Stimulated activated CD4-positive, alpha-beta T cell treated with anti-CD3 and anti-CD28 coated beads, TNF-alpha, amount 100 ng/mL, for 48 hours (primary cell): ENCODE results near the gene OR2A2.

Experiments used
- DNase-seq, 3 donors: peaks; one replicate each; pipeline ENCODE4 v3.0.0-alpha.2; 2020; ENCODE audit warnings: low read depth in 3 of 3

OR2A2 gene

DNA sequence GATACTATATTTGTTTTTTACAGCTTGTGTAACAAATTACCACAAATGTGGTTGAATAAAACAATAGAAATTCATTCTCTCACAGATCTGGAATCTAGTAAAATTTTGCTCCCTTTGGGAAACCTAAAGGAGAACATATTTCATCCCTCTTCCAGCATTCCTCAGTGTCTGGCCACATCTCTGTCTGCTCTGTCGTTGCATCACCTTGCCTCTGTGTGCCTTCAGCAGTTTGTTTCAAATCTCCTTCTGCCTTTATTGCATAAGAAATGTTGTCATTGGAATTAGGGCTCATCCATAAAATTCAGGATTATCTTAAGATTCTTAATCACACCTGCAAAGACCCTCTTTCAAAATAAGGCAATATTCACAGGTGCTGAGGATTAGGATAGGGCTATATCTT is 28.1 kb downstream of the OR2A2 start:
- DNase-seq = no peak

- no peak for DNase-seq
Measured at GRCh38 chr7:144142187-144142586, 32.8 kb downstream of the OR2A2 start.

DNA sequence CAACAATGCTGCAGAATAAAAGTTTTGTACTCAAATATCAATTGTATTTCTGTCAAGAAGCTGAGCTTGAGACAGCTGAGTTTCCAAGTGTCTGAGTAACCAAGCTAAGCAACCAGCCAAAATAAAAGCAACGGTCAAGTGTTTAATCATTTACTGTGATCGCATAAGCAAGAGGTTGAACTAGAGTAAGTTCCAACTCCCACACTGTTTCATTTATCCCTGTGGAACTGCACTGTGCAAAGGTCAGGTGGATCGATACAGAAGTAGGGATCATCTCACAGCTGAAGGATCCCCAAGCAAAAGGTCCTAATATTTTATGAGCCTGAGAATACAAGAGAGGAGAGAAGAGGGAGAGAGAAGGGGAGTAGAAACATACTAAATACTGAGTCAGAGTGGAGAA is 35.0 kb downstream of the OR2A2 start:
- DNase-seq = no peak

DNA sequence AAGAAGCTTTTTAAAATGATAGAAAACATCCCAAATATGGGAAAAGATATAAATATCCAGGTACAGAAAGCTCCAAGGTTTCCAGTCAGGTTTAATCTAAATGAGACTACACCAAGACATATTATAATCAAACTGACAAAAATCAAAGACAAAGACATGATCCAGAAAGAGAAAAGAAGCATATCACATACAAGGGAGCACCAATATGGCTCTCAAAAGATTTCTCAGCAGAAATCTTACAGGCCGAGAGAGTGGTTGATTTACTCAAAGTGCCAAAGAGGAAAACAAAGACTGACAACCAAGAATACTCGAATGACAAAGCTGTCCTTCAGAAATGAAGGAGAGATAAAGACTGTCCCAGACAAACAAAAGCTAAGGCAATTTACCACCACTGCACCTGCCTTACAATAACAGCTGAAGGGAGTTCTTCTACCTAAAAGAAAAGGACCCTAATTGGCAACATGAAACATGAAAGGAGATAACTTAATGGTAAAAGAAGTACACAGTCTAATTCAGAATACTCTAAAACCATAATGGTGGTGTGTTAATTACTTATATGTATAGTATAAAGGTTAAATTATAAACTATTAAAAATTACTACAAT is 38.9 kb downstream of the OR2A2 start:
- DNase-seq = no peak

GRCh38 chr7:144158861-144159260 is 49.5 kb downstream of the OR2A2 start:
- no peak for DNase-seq
